ENCODE measurements around the gene RNF152.

RNF152 gene

DNA sequence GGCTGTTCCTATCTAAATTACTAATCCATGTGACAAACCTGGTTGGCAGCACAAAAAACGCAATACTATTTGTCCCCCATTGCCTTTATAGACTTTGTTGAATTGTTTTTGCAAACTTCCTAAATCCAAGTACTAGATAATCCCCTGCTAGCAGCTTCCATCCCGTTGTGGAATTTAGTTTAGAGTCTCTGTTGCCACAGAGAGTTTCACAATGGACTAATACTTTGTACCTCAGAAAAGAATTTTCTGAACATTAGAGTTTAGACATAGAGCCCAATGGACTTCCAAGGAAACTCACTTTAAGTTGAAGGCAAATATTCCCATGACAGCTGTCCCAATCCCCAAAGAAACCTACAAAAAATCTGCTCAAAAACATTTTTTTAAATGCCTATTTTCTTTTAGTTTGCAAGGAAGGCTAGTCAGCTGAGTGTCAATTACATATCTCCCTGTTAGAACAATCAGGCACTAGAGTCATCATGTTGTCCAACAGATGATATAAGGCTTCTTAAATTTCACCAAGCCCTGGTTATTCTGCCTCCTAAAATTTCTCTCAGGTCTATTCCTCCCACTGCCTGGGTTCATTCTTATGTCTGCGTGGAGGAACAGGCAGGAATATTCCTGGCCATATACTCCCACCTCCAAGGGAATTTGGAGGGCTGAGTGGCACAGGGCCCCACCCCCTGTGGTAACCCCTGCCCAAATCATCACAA, 27.2 kb downstream of the RNF152 start:
- no peak overlapping the region for H3K27ac ChIP-seq (ENCODE audit: low read length)
- H3K36me3 ChIP-seq (ENCODE audit: insufficient read depth, low read depth, low read length) = no peaks in the 10 kb centered on the region
- H3K9ac ChIP-seq (ENCODE audit: low read depth, low read length) = no peak overlapping the region
- no peaks in the 10 kb centered on the region for H3K9me3 ChIP-seq (ENCODE audit: insufficient read depth, low read depth, low read length)
- no peaks in the 10 kb centered on the region for H3K27me3 ChIP-seq (ENCODE audit: insufficient read depth, low read length)
- no peaks in the 10 kb centered on the region for H3K4me1 ChIP-seq (ENCODE audit: insufficient read depth, low read length)
- H3K4me3 ChIP-seq (ENCODE audit: low read length) = no peak overlapping the region

DNA sequence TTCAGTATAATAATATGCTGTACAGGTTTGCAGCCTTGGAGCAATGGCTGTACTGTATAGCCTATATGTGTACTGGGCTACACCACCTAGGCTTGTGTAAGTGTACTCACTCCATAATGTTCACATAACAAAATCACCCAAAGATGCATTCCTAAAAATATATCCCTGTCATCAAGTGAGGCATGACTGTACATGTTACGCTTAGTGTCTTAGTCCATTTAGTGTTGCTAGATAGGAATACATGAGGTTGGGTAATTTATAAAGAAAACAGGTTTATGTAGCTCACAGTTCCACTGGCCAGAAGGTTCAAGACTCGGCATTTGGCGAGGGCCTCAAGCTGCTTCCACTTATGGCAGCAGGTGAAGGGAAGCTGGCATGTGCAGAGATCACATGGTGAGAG, 31.4 kb downstream of the RNF152 start:
- Histone ChIP-seq H3K36me3 (ENCODE audit: insufficient read depth, low read depth, low read length) (no peaks in the 10 kb centered on the region), H3K4me3 (ENCODE audit: low read length) (no peak overlapping the region), H3K27me3 (ENCODE audit: insufficient read depth, low read length) (no peaks in the 10 kb centered on the region), H3K9me3 (ENCODE audit: insufficient read depth, low read depth, low read length) (no peaks in the 10 kb centered on the region), H3K4me1 (ENCODE audit: insufficient read depth, low read length) (0 out of 2 replicates have a peak, but pooled peaks cover 2% of the 10 kb centered on the region), H3K9ac (ENCODE audit: low read depth, low read length) (no peak overlapping the region), H3K27ac (ENCODE audit: low read length) (no peak overlapping the region)

DNA sequence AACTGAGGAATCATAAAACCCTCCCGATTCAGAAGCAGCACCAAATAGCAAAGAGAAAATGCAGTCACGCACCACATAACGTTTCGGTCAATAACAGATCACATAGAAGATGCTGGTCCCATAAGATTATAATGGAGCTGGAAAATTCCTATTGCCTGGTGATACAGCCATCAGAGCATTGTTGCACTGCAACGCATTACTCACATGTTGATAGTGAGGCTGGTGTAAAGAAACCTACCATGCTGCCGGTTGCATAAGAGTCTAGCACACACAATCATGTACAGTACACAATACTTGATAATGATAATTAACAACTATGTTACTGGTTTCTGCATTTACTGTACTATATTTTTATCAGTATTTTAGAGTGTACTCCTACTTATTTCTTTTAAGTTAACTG, 32.5 kb downstream of the RNF152 start:
- no peaks in the 10 kb centered on the region for H3K27me3 ChIP-seq (ENCODE audit: insufficient read depth, low read length)
- 0 out of 2 replicates have a peak, but pooled peaks cover 2% of the 10 kb centered on the region for H3K4me1 ChIP-seq (ENCODE audit: insufficient read depth, low read length)
- H3K9me3 ChIP-seq (ENCODE audit: insufficient read depth, low read depth, low read length) = no peaks in the 10 kb centered on the region
- H3K4me3 ChIP-seq (ENCODE audit: low read length) = no peak overlapping the region
- H3K27ac ChIP-seq (ENCODE audit: low read length) = no peak overlapping the region
- no peaks in the 10 kb centered on the region for H3K36me3 ChIP-seq (ENCODE audit: insufficient read depth, low read depth, low read length)
- H3K9ac ChIP-seq (ENCODE audit: low read depth, low read length) = no peak overlapping the region

DNA sequence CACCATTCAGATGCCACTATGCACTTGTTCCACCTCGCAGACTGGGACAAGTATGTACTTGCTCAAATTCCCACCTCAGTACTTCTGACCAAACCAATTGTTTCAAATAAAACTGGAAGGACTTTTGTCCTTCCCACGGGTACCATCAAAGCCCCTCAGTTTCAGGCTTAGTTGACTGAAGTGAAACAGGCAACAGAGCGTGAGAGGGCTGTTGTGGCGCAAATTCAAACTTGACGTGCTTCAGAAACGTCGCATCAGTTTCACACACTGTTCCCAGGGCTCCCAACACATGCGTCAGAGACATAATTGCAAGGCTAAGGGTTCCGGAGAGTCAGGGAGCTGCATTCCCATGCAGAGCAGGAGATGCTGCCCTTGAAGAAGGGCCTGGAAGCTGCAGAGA, 33.7 kb downstream of the RNF152 start:
- no peak overlapping the region for H3K27ac ChIP-seq (ENCODE audit: low read length)
- no peaks in the 10 kb centered on the region for H3K36me3 ChIP-seq (ENCODE audit: insufficient read depth, low read depth, low read length)
- no peaks in the 10 kb centered on the region for H3K9me3 ChIP-seq (ENCODE audit: insufficient read depth, low read depth, low read length)

DNA sequence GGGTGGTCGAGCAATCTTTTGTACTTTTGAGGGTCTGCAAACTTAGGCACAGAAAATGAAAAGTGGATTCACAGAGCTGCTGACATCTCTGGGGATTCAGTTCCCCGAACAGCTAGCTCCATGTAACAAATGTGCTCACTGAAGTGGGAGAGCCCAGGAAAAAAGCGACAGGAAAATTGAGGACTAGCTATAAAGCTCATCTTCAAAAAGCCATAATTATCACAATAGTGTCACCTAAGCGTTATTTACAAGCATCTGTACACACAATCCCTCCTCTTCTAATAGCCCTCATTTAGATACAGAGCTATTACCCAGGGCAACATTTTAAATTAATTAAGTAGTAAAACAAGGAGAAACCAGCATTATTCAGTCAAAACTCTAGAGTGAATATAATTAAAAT, 36.1 kb downstream of the RNF152 start:
- H3K9ac ChIP-seq (ENCODE audit: low read depth, low read length) = no peak overlapping the region
- H3K27ac ChIP-seq (ENCODE audit: low read length) = no peak overlapping the region
- H3K9me3 ChIP-seq (ENCODE audit: insufficient read depth, low read depth, low read length) = no peaks in the 10 kb centered on the region
- H3K36me3 ChIP-seq (ENCODE audit: insufficient read depth, low read depth, low read length) = no peaks in the 10 kb centered on the region
- peaks cover 6% of the 10 kb centered on the region; the same call in 1 of the 2 replicates for H3K4me1 ChIP-seq (ENCODE audit: insufficient read depth, low read length)
- H3K27me3 ChIP-seq (ENCODE audit: insufficient read depth, low read length) = no peaks in the 10 kb centered on the region
- H3K4me3 ChIP-seq (ENCODE audit: low read length) = no peak overlapping the region

More for the DNA sequence above, 33.7 kb downstream of the RNF152 start:
- H3K4me1 ChIP-seq (ENCODE audit: insufficient read depth, low read length) = 0 out of 2 replicates have a peak, but pooled peaks cover 2% of the 10 kb centered on the region
- no peak overlapping the region for H3K9ac ChIP-seq (ENCODE audit: low read depth, low read length)
- H3K27me3 ChIP-seq (ENCODE audit: insufficient read depth, low read length) = no peaks in the 10 kb centered on the region
- no peak overlapping the region for H3K4me3 ChIP-seq (ENCODE audit: low read length)

DNA sequence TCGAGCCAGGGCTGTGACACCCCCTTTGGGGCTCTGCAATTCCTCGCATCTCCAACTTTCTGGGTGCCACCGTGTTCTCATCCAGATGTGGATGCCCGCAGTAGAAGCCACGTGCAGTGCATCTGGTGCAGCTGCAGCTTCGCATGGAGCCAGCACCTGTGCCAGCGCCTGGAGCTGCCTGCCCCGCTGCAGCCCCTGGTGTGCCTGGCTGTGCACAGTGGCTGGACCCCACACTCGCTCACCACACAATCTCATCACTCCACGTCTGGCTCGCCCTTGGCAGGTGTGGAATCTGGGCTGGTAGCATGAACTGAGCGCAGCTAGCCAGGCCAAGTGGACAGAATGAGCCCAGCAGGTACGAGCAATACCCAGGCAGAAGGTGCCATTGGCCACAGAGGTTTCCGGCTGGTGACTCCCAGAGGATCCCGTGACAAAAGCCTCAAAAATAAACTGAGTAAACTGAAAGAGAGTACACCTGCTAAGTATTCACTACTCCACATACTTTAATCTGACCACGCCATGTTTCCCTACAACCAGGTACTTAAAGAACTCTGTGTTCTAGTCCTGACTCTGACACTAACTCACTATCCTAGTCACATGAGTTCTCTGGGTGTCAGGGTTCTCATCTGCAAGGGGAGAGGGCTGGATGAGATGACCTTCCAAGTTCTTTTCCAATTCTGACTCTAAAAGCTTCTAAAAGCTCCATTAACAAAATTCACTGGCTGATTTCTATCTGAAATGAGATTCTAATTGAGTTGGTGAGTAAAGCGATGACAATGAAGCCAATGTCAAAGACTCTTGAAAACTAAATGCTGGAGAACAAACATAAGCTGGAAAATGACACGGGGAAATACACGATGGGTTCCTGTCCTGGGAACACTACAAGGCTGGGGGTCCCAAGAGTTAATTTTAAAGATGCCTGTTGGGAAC, 37.1 kb downstream of the RNF152 start:
- no peaks in the 10 kb centered on the region for H3K36me3 ChIP-seq (ENCODE audit: insufficient read depth, low read depth, low read length)
- no peak overlapping the region for H3K4me3 ChIP-seq (ENCODE audit: low read length)
- H3K9ac ChIP-seq (ENCODE audit: low read depth, low read length) = no peak overlapping the region
- peaks cover 6% of the 10 kb centered on the region; the same call in 1 of the 2 replicates for H3K4me1 ChIP-seq (ENCODE audit: insufficient read depth, low read length)
- H3K9me3 ChIP-seq (ENCODE audit: insufficient read depth, low read depth, low read length) = no peaks in the 10 kb centered on the region
- H3K27ac ChIP-seq (ENCODE audit: low read length) = no peak overlapping the region
- H3K27me3 ChIP-seq (ENCODE audit: insufficient read depth, low read length) = no peaks in the 10 kb centered on the region

DNA sequence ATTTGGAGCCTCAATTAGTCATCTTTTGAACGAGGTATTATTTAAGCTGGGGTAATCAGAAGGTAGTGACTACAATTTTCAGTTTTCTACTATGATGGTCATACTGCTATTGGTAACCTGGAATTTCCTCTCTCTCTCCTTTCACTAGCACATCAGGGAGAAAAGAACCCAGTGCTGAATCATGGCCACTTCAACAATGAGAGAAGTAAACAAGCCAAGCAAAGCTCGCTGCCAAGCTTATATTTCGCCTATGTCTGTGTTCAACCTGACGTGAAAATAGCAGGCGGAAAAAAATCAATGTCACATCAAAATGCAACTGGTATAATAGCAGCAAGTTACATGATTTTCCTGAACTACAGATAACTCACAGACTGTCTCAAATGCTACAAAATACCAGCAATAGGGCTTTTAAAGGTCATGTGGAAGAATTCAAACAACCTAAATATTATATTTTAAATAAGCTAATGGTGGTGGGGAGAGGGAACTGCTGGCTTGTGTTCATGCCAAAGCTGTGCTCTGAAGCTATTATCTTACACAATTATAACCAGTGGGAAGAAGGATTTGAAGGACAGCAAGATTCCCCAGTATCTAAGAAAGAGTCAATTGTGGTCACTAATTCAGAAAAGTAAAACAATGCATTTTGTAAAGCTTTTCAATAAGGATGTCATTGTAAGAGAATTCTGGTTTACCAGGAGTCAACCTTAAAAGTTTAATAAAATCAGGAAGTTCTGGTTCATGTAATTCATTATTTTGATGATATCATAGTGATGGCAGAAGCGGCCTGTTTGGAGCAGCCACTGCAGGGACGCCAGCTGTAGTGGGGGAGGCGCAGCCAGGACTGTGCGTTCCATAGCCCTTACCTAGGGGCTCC, 38.0 kb downstream of the RNF152 start:
- no peaks in the 10 kb centered on the region for H3K9me3 ChIP-seq (ENCODE audit: insufficient read depth, low read depth, low read length)
- H3K4me1 ChIP-seq (ENCODE audit: insufficient read depth, low read length) = peaks cover 6% of the 10 kb centered on the region; the same call in 1 of the 2 replicates
- H3K27ac ChIP-seq (ENCODE audit: low read length) = no peak overlapping the region
- no peak overlapping the region for H3K9ac ChIP-seq (ENCODE audit: low read depth, low read length)
- no peaks in the 10 kb centered on the region for H3K36me3 ChIP-seq (ENCODE audit: insufficient read depth, low read depth, low read length)
- no peaks in the 10 kb centered on the region for H3K27me3 ChIP-seq (ENCODE audit: insufficient read depth, low read length)
- no peak overlapping the region for H3K4me3 ChIP-seq (ENCODE audit: low read length)

DNA sequence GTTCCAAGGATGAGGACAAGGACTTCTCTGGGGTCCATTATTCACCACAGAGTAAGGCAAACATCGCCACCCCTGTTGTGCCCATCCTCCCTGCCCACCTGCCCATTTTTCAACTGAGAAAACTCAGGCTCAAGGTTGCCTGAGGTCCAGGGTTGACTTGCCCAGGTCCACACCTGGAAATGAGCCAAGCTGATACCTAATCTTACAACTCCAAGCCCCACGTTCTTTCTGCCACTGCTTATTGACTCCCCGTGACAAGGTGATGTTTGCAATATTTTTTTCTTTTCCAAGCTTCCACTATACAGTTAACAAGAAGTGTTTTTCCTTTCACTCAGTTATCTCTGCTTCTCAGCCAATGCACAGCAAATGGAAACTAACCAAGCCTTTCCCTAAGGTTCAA, 39.0 kb downstream of the RNF152 start:
- Histone ChIP-seq H3K4me1 (ENCODE audit: insufficient read depth, low read length) (peaks cover 6% of the 10 kb centered on the region; the same call in 1 of the 2 replicates), H3K27me3 (ENCODE audit: insufficient read depth, low read length) (no peaks in the 10 kb centered on the region), H3K9ac (ENCODE audit: low read depth, low read length) (no peak overlapping the region), H3K27ac (ENCODE audit: low read length) (no peak overlapping the region), H3K36me3 (ENCODE audit: insufficient read depth, low read depth, low read length) (no peaks in the 10 kb centered on the region), H3K9me3 (ENCODE audit: insufficient read depth, low read depth, low read length) (no peaks in the 10 kb centered on the region), H3K4me3 (ENCODE audit: low read length) (no peak overlapping the region)

DNA sequence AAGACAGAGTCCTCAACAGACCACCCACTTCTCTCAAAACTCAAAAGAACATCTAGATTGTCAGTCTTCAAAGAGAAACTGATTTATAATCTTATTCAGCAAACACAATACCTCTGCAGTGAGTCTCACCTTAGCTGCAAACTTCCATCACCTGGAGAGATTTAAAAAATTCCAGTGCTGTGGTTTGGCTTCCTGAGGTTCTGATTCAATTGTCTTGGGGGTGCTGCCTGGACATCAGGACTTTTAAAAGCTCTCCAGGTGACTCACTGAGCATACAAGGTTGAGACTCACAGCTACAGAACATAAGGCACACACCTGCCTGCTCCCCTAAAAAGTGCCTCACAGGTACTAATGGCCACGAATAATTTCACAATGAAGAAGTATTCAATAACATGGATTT, 40.3 kb downstream of the RNF152 start:
- Histone ChIP-seq H3K4me3 (ENCODE audit: low read length) (no peak overlapping the region), H3K36me3 (ENCODE audit: insufficient read depth, low read depth, low read length) (no peaks in the 10 kb centered on the region), H3K27me3 (ENCODE audit: insufficient read depth, low read length) (no peaks in the 10 kb centered on the region), H3K9ac (ENCODE audit: low read depth, low read length) (no peak overlapping the region), H3K9me3 (ENCODE audit: insufficient read depth, low read depth, low read length) (no peaks in the 10 kb centered on the region), H3K27ac (ENCODE audit: low read length) (no peak overlapping the region), H3K4me1 (ENCODE audit: insufficient read depth, low read length) (peaks cover 4% of the 10 kb centered on the region; the same call in 1 of the 2 replicates)

DNA sequence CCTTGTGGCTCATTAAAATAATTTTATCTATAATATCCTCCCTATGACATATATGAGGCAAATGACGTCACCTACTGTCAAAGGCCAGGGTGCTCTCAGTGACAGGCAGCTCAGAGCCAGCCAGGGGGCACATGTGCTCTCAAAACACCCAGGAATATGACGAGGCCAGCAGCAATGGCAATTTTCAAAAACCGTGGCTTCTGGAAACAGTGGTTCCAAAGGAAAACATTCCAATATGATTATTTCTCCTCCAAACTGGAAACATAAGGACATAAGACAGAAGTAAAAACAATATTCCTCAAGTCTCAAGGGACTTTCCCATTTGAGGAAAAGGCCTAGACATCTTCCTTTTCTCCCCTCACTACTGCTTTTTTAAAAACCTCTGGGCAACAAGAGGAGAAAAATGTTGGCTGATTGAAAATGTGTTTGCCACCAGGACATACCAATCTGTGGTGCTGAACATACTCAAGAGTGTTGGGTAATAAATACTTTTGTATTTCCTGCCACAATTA, 40.8 kb downstream of the RNF152 start:
- Histone ChIP-seq H3K27ac (ENCODE audit: low read length) (no peak overlapping the region), H3K9ac (ENCODE audit: low read depth, low read length) (no peak overlapping the region)

DNA sequence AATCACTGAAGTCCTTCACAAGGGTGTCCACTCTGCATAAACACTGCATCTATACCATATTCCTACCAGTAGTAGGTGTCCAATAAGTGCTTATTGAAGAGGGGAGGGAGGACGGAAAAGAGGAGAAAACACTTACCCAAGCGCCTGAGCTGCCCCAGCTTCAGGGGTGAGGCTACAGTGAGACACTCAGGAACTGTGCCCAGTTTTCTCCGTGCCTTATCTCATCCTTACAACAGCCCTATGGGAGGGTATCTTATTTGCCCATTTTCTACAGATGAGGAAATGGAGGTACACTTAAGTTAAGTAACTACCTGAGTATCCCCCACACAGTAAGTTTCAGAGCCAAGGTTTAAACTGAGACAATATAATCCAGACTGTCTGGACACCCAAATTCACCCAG, 41.5 kb downstream of the RNF152 start:
- H3K9ac ChIP-seq (ENCODE audit: low read depth, low read length) = no peak overlapping the region
- H3K4me1 ChIP-seq (ENCODE audit: insufficient read depth, low read length) = peaks cover 3% of the 10 kb centered on the region; the same call in 1 of the 2 replicates
- no peak overlapping the region for H3K4me3 ChIP-seq (ENCODE audit: low read length)
- no peaks in the 10 kb centered on the region for H3K36me3 ChIP-seq (ENCODE audit: insufficient read depth, low read depth, low read length)
- no peaks in the 10 kb centered on the region for H3K9me3 ChIP-seq (ENCODE audit: insufficient read depth, low read depth, low read length)
- H3K27me3 ChIP-seq (ENCODE audit: insufficient read depth, low read length) = no peaks in the 10 kb centered on the region
- H3K27ac ChIP-seq (ENCODE audit: low read length) = no peak overlapping the region

More for the DNA sequence above, 40.8 kb downstream of the RNF152 start:
- Histone ChIP-seq H3K36me3 (ENCODE audit: insufficient read depth, low read depth, low read length) (no peaks in the 10 kb centered on the region), H3K27me3 (ENCODE audit: insufficient read depth, low read length) (no peaks in the 10 kb centered on the region), H3K4me3 (ENCODE audit: low read length) (no peak overlapping the region), H3K9me3 (ENCODE audit: insufficient read depth, low read depth, low read length) (no peaks in the 10 kb centered on the region), H3K4me1 (ENCODE audit: insufficient read depth, low read length) (peaks cover 3% of the 10 kb centered on the region; the same call in 1 of the 2 replicates)

Data from iPS-20b (cell line).